Measurements from ENCODE around the gene MYO9B.

The MYO9B gene

GRCh38 chr19:17260842-17261325 lies 185.3 kb downstream of the MYO9B start:
- peak; percentile 67 to 90 (median 76) for DNase-seq (ENCODE audit: low read depth in 2 of 3, low spot score in 2 of 3)

DNA sequence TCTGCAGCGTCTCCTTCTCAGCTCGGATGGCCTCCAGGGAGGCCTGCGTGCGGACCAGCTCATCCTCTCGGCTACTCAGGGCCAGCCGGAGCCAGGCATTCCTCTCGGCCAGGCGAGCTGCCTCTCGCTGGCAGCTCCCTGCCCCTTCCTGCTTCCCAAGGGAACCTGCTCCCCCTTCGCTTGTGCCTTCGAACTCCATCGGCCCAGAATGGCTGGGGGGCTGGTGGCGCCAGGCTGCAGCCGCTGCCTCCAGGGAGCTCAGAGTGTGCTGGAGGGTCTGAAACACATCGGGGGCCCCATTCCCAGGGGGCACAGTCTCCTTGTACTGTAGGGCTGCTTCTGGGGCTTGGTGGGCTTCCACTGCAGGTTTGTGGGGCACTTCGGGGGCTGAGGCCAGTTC lies 187.0 kb downstream of the MYO9B start:
- DNase-seq (ENCODE audit: low read depth in 2 of 3, low spot score in 2 of 3): no peak
